Endothelial cell of umbilical vein (primary cell): ENCODE data around the gene NEK4. TPM values are rescaled to one million over a fixed set of nuclear protein-coding genes. Genes with fewer than 3 reads are reported as not detected.

ENCODE experiments used
- BruUV-seq: library from RNA; stranded (reverse); fragments of 400-500 nt; replicated peaks from 2 replicates; lab custom pipeline; 2021; lab: Mats Ljungman, UMichigan
- CTCF ChIA-PET: fragments of 300-600, 350-600 bp; sonication (Branson Sonifier 250); formaldehyde crosslinking; loops from one replicate; lab custom pipeline; 2021; ENCODE audit warnings: antibody characterized with exemption, inconsistent platforms; lab: Charles Lee
- POLR2A ChIA-PET: fragments of 300-600, 350-600 bp; sonication (Branson Sonifier 250); formaldehyde crosslinking; loops from one replicate; lab custom pipeline; 2021; ENCODE audit warnings: antibody characterized with exemption, inconsistent platforms; lab: Charles Lee
- DNase-seq: peaks from one replicate; pipeline ENCODE4 v3.0.0-alpha.2; 2011; ENCODE audit warnings: low read depth, low spot score
- FAIRE-seq: peaks from 2 replicates; lab custom pipeline; 2011; peaks lifted over from hg19 to GRCh38; lab: Jason Lieb, UNC
- H2AFZ ChIP-seq: 2 replicates; pipeline ENCODE4 v1.6.0; 2012; ENCODE audit warnings: low read depth, low read length, control low read depth, inconsistent platforms
- H3K27ac ChIP-seq: 2 replicates; pipeline ENCODE4 v1.5.1; 2011; ENCODE audit warnings: low read depth, mild to moderate bottlenecking, control low read depth, low read length, moderate library complexity; ENCODE audit not compliant: insufficient read depth
- H3K27me3 ChIP-seq, 2 experiments: 2 replicates each; pipeline versions ENCODE4 v1.6.0 to v1.6.1; 2011; ENCODE audit warnings: low read length in 2 of 2, mixed read lengths in 1 of 2; ENCODE audit not compliant: control insufficient read depth in 2 of 2, insufficient read depth in 2 of 2
- H3K36me3 ChIP-seq, 2 experiments: 2 replicates in 1 of 2; 3 replicates in 1 of 2; pipeline ENCODE4 v1.5.1; 2011; ENCODE audit warnings: low read length in 2 of 2, mild to moderate bottlenecking in 1 of 2, moderate library complexity in 1 of 2; ENCODE audit not compliant: control insufficient read depth in 2 of 2, insufficient read depth in 2 of 2; ENCODE audit errors: extremely low read depth in 1 of 2
- H3K4me1 ChIP-seq: 3 replicates; pipeline ENCODE4 v1.5.1; 2011; ENCODE audit warnings: mild to moderate bottlenecking, low read length; ENCODE audit not compliant: control insufficient read depth, insufficient read depth; ENCODE audit errors: extremely low read depth
- H3K4me2 ChIP-seq: 2 replicates; pipeline ENCODE4 v1.6.1; 2011; ENCODE audit warnings: low read length, control low read depth, mixed read lengths; ENCODE audit not compliant: insufficient read depth
- H3K4me3 ChIP-seq, 3 experiments: fragments of 200-600 bp in 1 of 3; sonication (generic), shearing (Covaris generic) in 1 of 3; replicated peaks in 1 of 3; 2 replicates each; pipeline ENCODE4 v1.5.1; 2011 to 2016; ENCODE audit warnings: control low read depth in 3 of 3, low read length in 3 of 3, mild to moderate bottlenecking in 2 of 3, inconsistent platforms in 1 of 3, low read depth in 1 of 3, moderate library complexity in 1 of 3; ENCODE audit not compliant: insufficient read depth in 1 of 3
- H3K79me2 ChIP-seq: 2 replicates; pipeline ENCODE4 v1.6.0; 2012; ENCODE audit warnings: low read length, inconsistent platforms; ENCODE audit not compliant: control insufficient read depth, insufficient read depth
- H3K9ac ChIP-seq: replicated peaks from 2 replicates; pipeline ENCODE3; 2011; ENCODE audit warnings: low read length, control low read depth; ENCODE audit not compliant: insufficient read depth; ENCODE audit errors: extremely low read depth
- H3K9me1 ChIP-seq: replicated peaks from 3 replicates; pipeline ENCODE4 v1.6.0; 2011; ENCODE audit warnings: mild to moderate bottlenecking, low read length; ENCODE audit not compliant: control insufficient read depth, insufficient read depth; ENCODE audit errors: extremely low read depth
- H3K9me3 ChIP-seq: replicated peaks from 2 replicates; pipeline ENCODE4 v1.5.1; 2012; ENCODE audit warnings: low read length, inconsistent platforms; ENCODE audit not compliant: control insufficient read depth, insufficient read depth
- H4K20me1 ChIP-seq: replicated peaks from 2 replicates; pipeline ENCODE3; 2011; ENCODE audit warnings: mild to moderate bottlenecking, low read length; ENCODE audit not compliant: control insufficient read depth, insufficient read depth; ENCODE audit errors: extremely low read depth
- EZH2 ChIP-seq: IDR thresholded peaks from 2 replicates; pipeline ENCODE4 v1.6.1; 2012; ENCODE audit warnings: borderline replicate concordance, low read depth, mild to moderate bottlenecking, moderate library complexity, low read length, inconsistent platforms; ENCODE audit not compliant: severe bottlenecking
- GATA2 ChIP-seq: IDR thresholded peaks from 2 replicates; pipeline ENCODE4 v1.7.0; 2011; ENCODE audit warnings: low read depth, mild to moderate bottlenecking, moderate library complexity, mixed read lengths, low read length; ENCODE audit not compliant: insufficient read length, insufficient read depth
- JUN ChIP-seq: IDR thresholded peaks from 2 replicates; pipeline ENCODE4 v1.6.1; 2011; ENCODE audit warnings: borderline replicate concordance, low read depth; ENCODE audit not compliant: insufficient read length, insufficient read depth
- MYC ChIP-seq: IDR thresholded peaks from one replicate; pipeline ENCODE4 v1.6.1; 2011; ENCODE audit warnings: mild to moderate bottlenecking, low read depth, low read length
- POLR2A ChIP-seq: IDR thresholded peaks from 2 replicates; pipeline ENCODE4 v1.6.1; 2012; ENCODE audit warnings: low read depth, mild to moderate bottlenecking, control low read depth, low read length
- dilution Hi-C: fragments of 300-500 bp; cut with MboI; formaldehyde crosslinking; loops from one replicate; pipeline ENCODE4 v1.15.0; 2019; ENCODE audit warnings: low sequenced_read_pairs; ENCODE audit not compliant: extremely low pct_ligation_motif_present
- intact Hi-C: fragments of 100-400 bp; cut with micrococcal nuclease; formaldehyde crosslinking; loops from one replicate; pipeline ENCODE4 v1.10.0; 2022
- polyA plus RNA-seq, 4 experiments: library from polyadenylated mRNA; depleted of rRNA in 3 of 4; stranded (reverse) in 3 of 4; unstranded in 1 of 4; fragments of >200 nt; gene quantifications; 2 replicates each; pipeline versions ENCODE4 v1.2.1 to v1.2.3, GENCODE V29; 2011 to 2012; ENCODE audit warnings: missing spikeins in 1 of 4
- total RNA-seq: library from RNA; stranded (reverse); gene quantifications from 2 replicates; pipeline ENCODE4 v1.2.3, GENCODE V29; 2021
- TF ChIP-seq, protein P1 (sequence below), 2 donors: IDR thresholded peaks; 1 replicate in 1 of 2; 2 replicates in 1 of 2; pipeline ENCODE4 v1.5.1; 2011; ENCODE audit warnings: low read length in 2 of 2, mild to moderate bottlenecking in 2 of 2, moderate library complexity in 2 of 2, control low read depth in 1 of 2, inconsistent platforms in 1 of 2, low read depth in 1 of 2; ENCODE audit not compliant: insufficient read depth in 1 of 2; ENCODE audit errors: extremely low read depth in 1 of 2

Gene NEK4
- total and polyA plus RNA-seq, 2 donors (not counting 3 experiments of a cell fraction or from before 2014, with no cell fraction given), result 4.4 to 20.8 TPM

DNA sequence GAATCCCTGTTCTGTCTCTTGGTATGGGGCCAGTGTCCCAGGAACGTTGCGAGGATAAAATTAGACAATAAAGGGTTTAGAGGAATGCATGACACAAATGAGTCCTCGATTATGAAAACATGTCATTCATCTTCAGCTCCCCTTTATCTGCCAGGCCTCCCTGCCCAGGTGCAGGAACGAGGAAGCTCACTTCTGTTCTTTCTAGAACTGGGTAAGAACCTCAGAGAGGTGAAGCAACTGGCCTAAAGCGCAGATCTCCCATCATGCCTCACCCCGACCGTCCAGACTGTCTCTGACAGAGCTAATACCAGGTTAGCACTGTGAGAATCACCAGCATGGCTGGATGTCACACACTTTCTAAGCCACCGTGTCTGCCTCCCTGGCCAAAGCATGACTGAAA lies 5.1 kb upstream of the NEK4 start:
- no peaks in the 10 kb centered on the region for H3K79me2 ChIP-seq
- POLR2A ChIA-PET, result no interaction called here
- no TSS peak for BruUV-seq
- no peak overlapping the region for H3K4me3 ChIP-seq
- peaks cover 5% of the 10 kb centered on the region for H3K4me1 ChIP-seq
- no peaks in the 10 kb centered on the region for H3K9me1 ChIP-seq
- no peak overlapping the region for H3K27ac ChIP-seq
- no peak overlapping the region for H3K9ac ChIP-seq
- no peaks in the 10 kb centered on the region for H3K36me3 ChIP-seq
- DNase-seq (no peak), FAIRE-seq (no peak)
- no peak overlapping the region for H3K4me2 ChIP-seq
- no peak overlapping the region for H2AFZ ChIP-seq
- CTCF ChIA-PET, result interaction anchor here (1.1 kb wide), 1 partner anchor 9 kb away, joined by 5 read pairs; no protein-coding TSS in a partner anchor
- TF ChIP-seq, protein P1, sequence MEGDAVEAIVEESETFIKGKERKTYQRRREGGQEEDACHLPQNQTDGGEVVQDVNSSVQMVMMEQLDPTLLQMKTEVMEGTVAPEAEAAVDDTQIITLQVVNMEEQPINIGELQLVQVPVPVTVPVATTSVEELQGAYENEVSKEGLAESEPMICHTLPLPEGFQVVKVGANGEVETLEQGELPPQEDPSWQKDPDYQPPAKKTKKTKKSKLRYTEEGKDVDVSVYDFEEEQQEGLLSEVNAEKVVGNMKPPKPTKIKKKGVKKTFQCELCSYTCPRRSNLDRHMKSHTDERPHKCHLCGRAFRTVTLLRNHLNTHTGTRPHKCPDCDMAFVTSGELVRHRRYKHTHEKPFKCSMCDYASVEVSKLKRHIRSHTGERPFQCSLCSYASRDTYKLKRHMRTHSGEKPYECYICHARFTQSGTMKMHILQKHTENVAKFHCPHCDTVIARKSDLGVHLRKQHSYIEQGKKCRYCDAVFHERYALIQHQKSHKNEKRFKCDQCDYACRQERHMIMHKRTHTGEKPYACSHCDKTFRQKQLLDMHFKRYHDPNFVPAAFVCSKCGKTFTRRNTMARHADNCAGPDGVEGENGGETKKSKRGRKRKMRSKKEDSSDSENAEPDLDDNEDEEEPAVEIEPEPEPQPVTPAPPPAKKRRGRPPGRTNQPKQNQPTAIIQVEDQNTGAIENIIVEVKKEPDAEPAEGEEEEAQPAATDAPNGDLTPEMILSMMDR (IDR thresholded peaks at IDR 0.05; ENCODE audit: extremely low read depth in 1 of 2, insufficient read depth in 1 of 2, low read depth in 1 of 2, low read length in 2 of 2), result no peak
- no peak for TF ChIP-seq EZH2
- TF ChIP-seq POLR2A, result no peak
- TF ChIP-seq MYC, result no peak
- TF ChIP-seq GATA2, result no peak
- TF ChIP-seq JUN, result no peak
- dilution Hi-C loops, result no loop called here
- no peaks in the 10 kb centered on the region for H3K9me3 ChIP-seq
- H3K27me3 ChIP-seq, result peaks cover 0 to 7% of the 10 kb centered on the region in 2 experiments
- intact Hi-C loops, result no loop called here
- H4K20me1 ChIP-seq, result no peaks in the 10 kb centered on the region
